Left renal pelvis (tissue), 4 donors: ENCODE data around the gene CDK11A. TPM values are rescaled to one million over a fixed set of nuclear protein-coding genes. Genes with fewer than 3 reads are reported as not detected.
"Not testable (repeated sequence)": the region's sequence is repeated elsewhere in the genome, so short reads cannot be mapped to it uniquely, and the experiment has no call there.

ENCODE experiments used
- DNase-seq, 4 donors: peaks; one replicate each; pipeline ENCODE4 v3.0.0-alpha.2; 2013; ENCODE audit warnings: low read depth in 4 of 4, low spot score in 3 of 4
- polyA plus RNA-seq, 4 donors: library from polyadenylated mRNA; unstranded; fragments of 120-200 nt; gene quantifications; one replicate each; pipeline ENCODE4 v1.2.1, GENCODE V29; 2013; ENCODE audit not compliant: insufficient read length in 4 of 4

The CDK11A gene
- polyA plus RNA-seq, 4 donors, result 26.1 to 42.0 (median 30.3) TPM

DNA sequence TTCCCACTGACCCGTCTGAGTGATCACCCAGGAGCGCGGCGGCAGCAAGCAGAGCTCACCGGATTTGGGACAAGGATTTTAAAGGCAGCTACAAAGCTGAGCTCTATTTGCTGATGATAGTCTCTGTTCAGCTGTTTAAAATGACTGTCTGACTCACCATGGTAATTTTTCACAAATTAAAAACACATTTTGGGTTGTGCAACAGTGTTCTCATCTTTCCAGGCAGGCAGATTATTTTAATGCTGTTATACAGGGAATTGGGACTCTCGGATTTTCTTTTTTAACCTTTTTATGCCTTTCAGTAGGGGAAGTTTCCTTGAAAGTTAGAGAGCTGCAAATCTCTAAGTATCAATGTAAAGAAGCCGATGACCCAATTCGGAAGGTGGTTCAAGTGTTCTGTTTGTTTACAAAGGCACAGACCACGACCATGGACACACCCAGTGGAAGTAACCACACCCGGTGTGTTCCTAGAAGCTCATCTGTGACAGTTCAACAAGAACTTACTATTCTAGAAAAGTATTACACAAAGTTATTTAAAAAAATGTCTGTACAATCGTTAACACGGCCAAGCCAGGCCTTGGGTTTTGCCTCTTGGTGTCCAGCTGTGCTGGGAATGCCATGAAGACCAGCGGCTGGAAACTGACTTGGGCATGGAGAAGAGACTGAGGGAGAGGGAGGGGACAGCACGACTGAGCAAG lies 4.3 kb upstream of the CDK11A start:
- not testable (repeated sequence) for DNase-seq

DNA sequence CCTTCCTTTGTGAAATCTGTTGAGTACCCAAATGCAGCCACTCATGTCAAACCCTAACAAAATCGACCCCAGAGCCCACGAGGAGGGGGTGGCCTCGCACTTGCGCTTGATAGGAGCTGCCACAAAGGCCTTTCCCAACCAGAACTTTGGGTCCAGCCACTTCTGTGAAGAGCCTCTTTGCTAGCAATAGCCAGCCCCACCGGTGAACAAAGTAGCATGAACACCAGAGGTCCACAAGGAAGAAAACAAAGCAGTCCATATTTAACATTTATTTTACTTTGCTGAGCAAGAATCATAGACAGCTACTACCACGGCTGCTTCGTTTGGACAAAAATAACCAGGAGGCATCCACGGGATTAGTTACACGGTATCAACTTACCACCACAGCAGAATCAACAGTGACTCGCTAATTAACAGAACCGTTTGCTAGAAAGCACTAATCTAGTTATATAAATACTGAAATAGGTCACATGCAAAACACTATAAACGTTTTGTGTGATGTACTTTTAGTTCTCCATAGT lies 3.0 kb upstream of the CDK11A start:
- not testable (repeated sequence) for DNase-seq

DNA sequence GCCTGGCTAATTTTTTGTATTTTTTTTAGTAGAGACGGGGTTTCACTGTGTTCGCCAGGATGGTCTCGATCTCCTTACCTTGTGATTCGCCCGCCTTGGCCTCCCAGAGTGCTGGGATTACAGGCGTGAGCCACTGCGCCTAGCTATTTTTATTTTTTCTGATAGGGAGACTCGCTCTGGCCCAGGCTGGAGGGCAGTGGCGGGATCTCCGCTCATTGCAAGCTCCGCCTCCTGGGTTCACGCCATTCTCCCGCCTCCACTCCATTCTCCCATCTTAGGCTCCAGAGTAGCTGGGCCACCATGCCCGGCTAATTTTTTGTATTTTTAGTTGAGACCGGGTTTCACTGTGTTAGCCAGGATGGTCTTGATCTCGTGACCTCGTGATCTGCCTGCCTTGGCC lies 1.9 kb upstream of the CDK11A start:
- DNase-seq, result not testable (repeated sequence)

DNA sequence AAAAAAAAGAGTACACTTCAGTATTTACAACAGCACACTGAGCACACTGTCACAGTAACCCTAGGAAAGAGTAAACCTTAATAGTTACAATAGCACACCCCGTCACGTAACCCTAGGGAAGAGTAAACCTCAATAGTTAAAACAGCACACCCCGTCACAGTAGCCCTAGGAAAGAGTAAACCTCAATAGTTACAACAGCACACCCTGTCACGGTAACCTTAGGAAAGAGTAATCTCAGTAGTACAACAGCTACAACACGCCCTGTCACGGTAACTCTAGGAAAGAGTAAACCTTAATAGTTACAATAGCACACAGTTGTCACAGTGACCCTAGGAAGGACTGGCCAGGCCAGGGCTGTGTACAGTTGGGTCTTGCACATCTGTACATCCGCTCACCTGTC lies 3.0 kb downstream of the CDK11A start:
- no peak for DNase-seq

DNA sequence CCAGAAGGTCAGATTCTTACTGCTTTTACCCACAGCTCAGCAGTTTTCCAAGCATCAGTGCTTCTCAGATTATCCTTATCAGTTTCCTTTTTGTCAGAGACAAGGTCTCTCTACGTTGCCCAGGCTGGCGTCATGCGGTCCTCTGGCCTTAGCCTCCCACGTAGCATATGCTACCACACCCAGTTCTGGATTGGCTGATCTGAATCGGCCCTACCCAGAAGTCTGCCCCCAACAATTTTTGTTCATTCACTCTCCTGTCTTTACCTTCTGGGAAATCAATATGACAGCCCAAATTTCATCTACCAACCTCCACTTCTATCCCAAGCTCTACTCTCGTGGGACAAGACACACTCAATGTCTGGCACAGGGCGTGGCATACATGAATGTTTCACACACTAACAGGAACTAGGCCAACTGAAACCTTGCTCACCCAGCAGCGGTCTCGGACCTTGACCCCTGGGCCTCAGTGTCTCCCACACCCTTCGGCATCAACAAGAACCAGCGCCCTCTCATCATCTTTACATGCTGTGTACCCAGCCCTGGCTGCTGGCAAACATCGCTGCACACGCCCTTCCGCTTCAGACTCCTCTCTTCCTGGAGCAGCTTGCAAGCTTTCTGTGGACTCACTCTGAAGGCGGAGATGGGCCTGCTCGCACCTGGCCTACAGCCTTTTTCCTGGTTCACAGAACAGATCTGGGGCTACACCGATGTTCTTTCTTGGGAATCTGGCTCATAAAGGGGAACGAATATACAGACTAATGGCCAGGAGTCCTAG lies 8.9 kb downstream of the CDK11A start:
- DNase-seq, result not testable (repeated sequence)

DNA sequence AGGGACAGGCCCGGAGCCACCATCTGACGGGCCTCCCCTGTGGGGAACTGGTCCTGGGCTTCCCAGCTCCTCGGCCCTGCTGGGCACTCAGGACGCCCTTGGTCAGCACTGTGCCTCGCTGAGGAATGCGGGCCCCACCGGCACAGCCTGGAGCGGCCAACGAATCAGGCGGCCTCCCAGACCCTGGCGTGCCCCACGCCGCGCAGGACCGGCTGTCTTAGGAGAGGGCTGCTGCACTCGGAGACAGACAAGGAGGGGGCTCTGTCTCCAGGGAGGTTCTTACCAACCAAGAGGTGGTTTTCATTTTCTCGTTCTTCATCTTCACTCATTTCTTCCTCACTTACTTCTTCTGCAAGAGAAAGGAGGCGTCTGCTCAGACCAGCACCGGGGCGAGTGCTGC lies 16.3 kb downstream of the CDK11A start:
- DNase-seq, result not testable (repeated sequence)

DNA sequence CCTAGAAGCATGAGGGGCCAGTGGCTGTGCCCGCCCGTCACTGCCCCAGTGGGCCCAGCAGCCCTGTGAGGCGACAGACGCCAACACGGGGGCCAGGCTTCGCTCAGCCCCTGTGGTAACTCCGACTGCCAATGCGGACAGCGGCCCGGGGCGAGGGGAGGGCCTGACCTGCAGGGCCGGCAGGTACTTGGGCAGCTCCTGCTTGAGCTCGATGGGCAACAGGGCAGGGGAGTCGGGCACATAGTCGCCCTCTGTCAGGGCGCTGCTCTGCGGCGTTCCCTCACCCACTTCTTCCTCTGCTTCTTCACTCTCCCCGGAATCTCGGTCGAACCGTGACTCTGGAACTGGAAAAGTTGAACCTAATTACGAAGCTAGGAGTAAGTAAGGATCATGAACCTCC lies 16.9 kb downstream of the CDK11A start:
- not testable (repeated sequence) for DNase-seq

DNA sequence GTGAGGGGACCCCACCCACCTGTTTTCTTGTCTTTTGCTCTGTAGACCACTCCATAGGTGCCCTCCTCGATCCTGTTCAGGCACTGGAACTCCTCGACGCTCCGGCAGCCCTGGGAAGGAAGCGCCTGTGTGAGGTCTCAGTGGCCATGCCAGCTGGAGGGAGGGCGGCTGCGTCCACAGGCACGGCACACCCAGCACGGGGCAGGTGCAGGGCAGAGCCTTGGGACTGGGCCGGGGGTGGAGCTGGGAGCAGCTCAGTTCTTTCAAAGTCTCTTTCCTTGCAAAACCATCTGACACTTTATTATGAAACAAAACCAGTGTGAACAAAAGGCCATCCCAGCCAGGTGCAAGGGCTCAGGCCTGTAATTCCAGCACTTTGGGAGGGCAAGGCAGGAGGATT lies 18.5 kb downstream of the CDK11A start:
- not testable (repeated sequence) for DNase-seq

DNA sequence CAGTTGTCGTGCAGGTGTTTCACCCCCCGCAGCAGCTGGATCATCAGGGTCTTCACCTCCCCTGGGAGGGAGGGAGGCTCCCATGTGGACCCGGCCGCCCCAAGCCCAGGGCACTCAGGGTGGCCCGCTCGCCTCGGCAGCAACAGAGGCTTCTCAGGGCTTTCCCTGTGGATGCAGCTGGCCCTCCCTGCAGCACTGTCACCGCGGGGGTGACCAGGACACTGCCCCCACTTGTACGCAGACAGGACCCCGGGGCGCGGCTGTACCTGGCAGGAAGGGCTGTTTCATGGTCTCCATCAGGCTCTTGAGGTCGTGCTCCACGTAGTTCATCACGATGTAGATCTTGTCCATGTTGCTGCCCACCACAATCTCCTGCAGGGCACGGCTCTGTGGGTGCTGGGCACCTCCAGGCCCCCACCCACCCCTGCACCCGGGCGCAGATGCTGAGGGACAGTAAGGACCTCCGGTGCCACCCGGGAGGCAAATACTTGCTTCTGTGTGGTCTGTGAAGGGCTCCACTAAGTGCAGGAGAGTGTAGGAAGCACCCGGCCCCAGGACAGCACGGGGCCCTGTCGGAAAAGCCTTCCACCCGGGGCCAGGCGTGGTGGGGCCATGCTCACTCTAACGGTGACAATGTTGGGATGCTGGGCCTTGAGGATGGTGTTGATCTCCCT lies 19.7 kb downstream of the CDK11A start:
- DNase-seq, result not testable (repeated sequence)

DNA sequence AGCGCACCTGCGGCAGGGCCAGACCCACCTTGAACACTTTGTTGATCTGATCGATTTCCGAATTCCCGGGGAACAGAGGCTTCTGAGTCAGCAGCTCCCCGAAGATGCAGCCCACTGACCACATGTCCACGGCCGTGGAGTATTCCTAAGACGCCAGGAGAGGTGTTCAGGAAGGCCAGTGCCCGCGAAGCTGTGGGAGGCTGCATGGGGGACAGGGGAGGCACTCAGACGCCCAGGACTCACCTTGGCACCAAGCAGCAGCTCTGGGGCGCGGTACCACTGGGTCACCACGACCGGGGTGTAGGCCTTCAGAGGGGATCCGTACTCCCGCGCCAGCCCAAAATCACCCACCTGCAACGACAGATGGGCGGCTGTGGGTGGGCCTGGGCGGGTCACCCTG lies 20.4 kb downstream of the CDK11A start:
- no peak for DNase-seq

DNA sequence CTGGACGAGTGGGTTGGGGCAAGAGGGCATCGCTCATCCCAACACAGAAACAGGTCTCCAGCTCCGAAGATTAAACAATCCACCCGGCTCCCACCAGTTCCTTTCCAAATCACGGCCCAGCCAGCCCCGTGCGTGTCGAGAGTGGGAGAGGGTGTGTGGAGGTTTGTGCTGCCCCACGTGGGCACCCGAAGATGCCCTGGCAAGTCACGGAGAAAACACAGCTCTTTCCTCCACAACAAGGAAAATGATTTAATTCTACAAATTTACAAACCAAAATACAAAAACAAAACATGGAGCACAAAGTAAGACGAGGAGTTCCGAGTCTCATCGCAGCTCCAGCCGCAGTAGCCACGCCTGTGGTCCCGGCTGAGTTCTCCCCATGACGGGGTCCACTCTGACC lies 21.7 kb downstream of the CDK11A start:
- not testable (repeated sequence) for DNase-seq

DNA sequence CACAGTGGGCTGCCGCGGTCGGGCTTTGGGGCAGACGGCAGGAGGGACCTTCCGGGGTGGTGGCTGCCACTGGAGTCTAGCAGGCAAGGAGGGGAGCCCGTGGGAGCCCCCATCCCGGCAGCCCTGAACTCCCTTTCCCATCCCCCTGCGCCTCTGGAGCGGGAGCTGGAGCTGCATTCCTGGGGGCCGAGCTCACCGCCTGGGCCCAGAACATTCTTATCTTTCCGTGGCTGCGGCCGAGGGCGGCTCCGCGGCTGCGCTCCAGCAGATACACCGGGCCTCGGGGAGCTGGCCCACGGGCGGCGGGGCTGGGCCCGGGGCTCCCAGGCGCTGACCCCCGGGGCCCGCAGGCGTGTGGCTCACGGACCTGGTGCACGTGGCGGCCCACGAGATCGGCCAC lies 23.6 kb downstream of the CDK11A start:
- not testable (repeated sequence) for DNase-seq

DNA sequence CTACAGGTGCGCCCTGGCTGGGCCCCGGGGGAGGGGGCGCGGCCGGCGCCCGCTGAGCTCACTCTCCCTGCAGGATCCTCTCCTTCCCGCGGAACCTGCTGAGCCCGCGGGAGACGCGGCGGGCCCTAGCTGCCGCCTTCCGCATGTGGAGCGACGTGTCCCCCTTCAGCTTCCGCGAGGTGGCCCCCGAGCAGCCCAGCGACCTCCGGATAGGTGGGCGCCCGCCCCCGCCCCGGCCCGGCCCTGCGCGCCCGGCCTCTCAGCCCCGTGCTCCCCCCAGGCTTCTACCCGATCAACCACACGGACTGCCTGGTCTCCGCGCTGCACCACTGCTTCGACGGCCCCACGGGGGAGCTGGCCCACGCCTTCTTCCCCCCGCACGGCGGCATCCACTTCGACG lies 24.1 kb downstream of the CDK11A start:
- DNase-seq, result not testable (repeated sequence)

DNA sequence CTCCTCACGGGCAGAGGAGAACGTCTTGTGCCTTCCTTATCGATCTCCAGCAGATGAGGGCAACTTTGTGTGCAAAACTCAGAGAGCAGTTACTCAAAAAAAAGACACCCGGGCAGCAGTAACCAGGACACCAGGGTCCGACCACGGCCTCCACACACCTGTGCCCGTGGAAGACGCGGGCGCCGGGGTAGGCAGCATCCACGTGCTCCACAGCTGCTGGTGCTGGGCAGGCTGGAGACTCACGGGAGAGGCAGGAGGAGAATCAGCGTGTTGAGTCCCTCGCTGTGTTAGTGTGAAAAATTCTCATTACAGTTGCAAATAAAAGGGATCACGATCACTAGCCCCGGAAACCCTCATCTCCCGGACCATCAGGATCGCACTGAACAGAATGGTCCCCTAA lies 25.1 kb downstream of the CDK11A start:
- DNase-seq, result not testable (repeated sequence)

DNA sequence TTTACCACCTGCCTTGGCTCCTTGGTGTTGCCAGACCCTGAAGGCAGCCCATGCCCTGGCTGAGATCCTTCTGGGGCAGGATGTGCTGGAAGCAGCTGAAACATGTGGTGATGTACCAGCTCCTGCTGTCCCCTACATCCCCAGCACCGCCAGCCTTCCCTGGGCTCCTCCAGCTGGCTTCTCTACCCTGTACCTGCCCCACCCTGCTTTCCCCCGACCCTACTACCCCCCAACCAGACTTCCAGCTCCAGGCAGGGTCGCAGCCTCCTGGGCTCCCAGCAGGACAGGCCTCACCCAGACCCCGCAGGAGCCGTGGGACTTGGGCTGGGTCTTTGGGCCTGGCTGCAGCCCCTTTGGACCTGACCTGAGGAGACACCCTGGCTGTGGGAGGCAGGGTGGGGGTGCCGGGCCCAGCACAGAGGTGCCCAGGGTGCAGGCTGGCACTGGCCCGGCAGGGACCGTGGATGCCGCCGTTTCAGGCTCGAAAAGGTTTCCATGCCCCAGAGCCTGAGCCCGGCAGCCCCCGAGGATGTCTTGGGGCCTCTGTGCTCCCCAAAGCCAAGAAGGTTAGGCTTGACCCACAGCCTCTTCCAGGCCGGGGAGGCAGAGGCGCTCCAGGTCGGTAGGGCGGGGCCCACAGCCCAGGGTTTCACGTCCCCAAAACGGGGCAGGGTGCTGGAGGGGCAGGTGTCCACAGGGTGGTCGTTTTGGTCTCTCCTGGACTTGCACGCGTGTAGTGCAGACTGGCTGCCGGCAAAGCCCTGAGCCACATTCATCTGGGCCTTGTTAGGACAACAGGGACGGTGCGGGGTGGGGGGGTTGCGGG lies 26.6 kb downstream of the CDK11A start:
- DNase-seq, result not testable (repeated sequence)

DNA sequence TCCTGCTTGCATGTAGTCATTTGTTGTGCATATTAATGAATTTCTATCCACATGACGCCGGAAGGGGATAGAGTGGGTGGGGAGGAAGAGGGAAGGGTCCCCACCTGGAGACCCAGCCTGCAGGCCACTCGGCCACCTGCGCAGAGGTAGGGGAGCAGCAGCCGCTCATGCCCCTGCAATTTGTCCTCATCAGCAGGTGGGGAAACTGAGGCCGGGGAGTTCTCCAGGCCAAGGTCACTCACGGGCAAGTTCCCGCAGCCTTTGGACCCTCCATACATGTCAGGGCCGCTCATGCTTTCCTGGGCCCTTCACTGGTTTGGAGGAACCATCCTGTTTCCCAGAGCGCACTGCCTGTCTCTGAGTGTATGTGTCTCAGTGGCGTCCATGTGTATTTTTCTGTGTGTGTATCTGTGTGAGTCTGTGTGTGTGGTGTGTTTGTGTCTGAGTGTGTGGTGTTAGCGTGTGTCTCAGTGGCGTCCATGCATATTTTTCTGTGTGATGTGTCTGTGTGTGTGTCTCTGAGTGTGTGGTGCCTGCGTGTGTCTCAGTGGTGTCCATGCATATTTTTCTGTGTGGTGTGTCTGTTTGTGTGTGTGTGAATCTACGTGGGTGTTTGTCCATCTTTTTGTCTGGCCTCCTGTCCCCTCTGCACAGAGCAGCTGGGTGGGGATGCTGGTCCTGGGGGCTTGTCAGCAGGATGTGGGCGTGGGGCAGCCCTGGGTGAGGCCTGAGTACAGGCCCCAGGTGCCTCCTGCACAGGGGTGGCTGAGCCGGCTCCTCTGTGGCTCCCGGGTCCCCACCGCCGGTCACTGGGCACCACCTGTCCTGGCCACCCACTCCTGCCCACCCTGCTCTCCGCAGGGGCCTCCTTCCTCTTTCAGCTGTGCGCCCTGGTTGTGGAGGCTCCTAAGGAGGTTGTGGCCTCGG lies 27.5 kb downstream of the CDK11A start:
- not testable (repeated sequence) for DNase-seq

DNA sequence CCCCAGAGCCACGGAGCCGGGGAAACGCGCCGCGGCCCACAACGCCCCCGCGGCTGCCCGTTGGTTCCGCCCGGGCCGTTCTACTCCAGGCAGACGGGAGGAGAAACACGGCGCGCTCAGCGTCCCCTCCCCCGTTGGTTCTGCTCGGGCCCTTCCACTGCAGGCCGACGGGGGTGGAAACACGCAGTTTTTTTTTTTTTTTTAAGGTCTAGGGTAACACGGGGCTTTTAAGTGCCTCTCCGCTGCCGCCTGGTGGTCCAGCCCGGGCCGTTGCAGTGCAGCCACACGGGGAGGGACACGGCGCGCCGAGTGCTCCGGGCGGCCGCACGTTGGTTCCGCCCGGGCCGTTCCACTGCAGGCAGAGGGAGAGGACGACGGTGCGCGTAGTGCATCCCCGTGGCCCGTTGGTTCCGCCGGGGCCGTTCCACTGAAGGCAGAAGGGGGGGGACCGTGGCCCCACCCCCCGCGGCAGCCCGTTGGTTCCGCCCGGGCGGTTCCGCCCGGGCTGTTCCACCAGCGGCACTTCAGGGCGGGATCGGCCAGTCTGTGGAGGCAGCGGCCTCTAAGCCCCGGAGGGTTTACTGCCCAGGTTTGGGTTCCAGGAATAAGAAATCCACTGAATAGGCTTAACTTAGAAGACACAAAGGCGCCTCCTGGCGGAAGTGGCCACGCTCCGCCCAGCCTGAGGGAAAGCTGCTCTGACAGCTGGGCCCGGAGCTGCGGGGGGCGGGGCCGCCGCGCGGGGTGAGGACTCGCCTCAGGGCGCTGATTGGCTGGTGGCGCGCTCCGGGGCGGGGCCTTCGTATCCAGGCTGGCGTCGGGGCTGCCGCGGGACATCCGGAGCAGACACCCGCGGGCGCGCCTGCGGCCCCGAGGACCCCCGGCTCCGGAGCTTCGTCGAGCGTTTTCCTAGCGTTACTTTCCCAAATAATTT lies 31.2 kb downstream of the CDK11A start, which contains the start of gene SLC35E2B:
Gene SLC35E2B (minus strand): TSS at position 82 of the 934 bp plus-strand sequence. CDS start 16,096 bp downstream, outside the sequence.
- DNase-seq, result peak; percentile 72 to 87 (median 80)

DNA sequence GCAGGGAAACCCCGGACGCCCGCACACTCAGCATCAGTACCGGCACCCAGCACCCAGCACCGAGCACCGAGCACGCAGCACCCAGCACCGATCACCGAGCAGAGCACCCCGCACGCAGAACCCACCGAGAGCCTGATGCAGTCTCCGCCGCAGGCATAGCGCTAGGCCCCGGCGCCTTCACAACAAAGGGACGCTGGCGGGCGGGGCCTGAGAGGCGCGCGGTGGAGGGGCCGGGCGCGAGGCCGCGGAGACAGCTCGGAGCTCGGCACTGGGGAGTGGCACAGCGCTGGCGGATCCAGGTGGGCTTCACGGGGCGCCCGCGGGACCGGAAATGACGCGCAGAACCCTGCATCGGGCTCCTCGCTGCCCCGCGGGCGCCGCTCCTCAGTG lies 31.8 kb downstream of the CDK11A start:
- DNase-seq, result peak in 3 of 4 donors; percentile 8 to 32 (median 23)
